ENCODE data around the gene DENND11. TPM values are rescaled to one million over a fixed set of nuclear protein-coding genes. Genes with fewer than 3 reads are reported as not detected.

The DENND11 gene
- polyA plus RNA-seq, 5 donors = 30.4 to 50.4 (median 40.0) TPM

DNA sequence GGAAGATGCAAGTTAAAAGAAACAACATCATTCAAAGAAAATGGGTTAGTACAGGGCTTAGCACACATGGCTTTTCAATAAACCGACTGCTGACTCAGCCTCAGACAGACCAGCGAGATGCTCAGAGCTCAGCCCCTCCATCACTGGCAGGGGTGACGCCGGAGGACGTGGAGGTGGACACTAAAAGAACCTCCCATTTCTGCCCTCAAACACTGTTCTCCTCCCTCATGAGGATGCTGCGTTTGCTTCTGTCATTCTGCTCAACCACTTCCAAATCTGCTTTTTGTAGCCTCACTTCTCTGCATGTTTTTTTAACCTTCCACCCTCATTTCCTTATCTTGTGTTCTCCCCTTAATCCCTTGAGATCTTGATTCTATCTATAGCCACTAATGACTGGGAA, 15.3 kb downstream of the DENND11 start:
- DNase-seq = no peak

DNA sequence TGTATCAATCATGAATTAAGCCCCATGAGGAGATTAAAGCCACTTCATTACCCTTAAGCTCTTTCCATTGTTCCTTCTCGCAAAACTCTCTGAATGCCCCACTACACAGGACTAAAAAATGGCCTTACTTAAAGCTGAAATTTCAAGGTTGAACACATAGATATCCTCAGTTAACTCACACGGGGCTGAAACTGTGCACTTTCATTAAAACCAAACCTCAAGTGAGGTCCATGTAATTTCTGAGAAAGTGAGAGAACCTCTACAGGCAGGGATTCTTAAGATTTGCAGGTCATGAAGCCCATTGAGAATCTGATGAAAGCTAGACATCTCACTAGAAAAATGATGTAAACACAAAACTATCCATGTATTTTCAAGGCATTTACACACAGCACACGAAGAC, 15.9 kb downstream of the DENND11 start:
- DNase-seq = no peak

DNA sequence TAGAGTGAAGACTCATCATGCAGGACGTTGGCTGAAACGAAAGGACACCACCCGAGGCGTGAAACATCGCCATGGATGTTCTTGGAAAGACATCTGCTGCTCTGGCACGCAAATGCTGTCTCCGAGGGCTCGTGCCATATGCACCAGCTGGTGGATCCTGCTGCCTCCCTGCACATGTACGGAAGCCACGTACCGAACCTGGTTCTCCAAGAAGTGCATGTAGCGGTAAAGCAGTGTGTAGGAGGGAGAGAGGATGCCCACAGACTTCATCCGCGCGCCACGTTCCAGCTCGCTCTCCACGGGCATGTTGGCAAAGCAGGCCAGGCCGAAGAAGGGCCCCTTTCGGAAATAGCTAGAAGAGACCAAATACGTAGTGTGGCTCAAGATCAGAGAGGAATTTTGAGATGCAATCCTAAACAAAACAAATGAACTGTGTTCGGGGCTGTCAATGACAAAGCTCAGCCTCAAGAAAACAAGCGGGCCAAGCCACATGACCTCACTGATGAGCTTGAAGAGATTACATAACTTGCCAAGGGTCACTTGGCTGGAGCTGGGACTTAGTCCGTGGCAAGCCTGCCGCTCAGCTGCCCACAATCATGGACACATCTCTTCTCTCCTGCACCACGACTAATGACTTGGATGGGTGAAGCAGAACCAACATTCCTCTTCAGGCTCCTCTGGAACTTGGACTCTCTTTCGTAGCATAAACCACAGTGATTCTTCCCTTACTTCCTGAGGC, 16.5 kb downstream of the DENND11 start:
- peak; percentile 91 for DNase-seq

DNA sequence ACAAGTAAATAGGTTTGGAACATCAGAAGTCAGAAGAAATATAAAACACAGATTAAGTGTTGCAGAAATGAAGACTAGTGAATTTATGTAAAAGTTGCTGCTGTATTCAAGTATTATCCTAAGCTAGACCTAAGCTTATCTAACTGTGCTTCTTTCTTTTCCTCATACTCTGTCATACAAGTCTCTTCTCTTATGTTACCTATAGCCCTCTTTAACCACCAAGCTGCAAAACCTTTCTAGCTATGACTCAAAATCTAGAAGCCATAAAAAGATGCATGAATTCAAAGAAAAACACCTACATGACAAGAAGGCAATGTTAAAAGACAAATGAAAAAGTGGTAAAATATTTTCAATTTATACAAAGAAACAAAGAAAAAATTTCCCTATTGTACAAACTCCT, 23.0 kb downstream of the DENND11 start:
- no peak for DNase-seq

DNA sequence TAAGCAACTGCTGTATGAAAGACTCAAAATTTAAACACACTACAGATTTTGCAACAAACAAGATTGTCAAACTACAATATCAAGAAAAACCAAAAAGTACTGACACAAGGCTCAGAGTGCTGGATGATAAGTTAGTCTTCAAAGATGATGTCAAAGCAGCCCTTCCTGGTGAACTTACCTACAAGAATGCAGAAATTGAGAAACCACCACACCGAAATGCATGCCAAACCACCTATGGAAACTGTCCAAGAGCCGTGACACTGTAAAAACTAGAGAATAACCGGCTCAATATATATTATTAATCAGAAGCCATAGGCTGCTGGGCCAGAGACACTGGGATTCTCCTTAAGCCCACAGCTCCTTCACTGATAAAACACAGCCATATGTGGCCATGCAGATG, 25.3 kb downstream of the DENND11 start:
- no peak for DNase-seq

DNA sequence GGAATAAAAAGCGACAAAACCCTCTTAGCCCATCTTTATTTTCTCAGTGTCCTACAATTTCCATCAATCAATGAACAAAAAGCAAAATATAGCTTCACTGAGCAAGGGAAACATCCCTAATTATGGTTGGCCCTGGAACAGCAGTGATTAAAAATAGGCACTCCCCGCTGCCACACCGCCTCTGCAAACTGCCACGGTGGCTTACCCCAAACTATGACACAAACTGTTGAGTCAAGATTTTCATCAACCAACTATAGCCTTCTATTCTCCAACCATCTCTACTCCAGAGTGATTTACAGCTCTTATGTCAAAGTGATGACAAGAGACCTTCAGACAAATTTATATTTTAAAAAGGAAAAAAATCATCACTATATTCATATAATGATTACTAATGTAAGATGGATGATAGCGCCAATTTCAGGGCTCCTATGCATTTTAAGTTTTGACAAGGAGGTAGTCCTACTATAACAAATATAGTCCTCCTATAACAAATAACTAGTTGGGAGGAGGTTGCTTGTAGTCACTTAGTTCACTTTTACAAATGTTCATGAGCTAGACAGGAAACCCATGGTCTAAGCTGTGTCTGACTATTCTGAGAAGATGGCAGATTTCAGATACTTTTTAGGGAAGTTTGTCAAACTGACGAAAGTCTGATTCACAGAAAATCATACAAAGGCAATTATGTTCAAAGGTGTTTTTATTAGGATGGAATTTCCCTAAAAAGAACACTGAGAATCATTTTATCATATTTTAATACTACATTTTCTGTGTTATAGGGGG, 26.3 kb downstream of the DENND11 start:
- DNase-seq = no peak

DNA sequence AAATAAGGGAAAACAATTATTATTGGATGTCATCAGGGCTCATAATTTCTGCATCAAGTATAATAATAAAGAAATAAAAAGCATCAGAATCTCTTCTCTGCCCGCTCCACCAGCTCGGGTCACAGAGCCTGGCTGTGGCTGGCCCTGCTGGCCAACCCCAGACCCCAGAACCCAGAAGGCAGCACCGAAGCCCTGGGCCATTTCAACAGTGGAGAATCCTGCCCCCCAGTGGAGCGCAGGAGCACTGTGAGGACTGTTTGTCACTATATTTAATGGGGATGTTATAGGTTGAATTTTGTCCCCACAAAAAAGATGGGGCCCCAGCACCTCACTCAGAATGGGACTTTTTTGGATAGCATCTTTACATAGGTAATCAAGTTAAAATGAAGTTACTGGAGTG, 27.3 kb downstream of the DENND11 start:
- no peak for DNase-seq

DNA sequence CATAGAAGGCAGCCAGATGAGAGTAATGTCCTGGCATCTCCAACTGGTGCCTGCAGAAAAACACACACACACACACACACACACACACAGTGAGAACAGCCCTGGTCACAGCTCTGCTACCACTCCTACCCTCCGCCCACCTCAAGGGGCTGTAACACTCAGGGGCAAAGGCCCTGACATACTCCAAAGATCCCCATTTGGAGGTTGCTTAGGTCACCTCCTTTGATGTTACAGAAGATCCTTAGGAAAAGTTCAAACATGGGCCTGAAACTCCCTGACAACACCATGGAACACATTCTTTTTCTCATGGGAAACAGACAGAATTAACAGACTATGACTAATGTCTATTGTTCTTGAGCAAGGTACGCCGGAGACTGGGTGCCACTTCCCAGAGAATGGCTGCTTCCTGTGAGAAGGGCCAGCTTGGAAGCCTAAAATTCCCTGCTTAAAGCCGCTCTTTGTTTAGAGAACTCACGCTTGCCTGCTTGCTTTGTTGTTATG, 27.7 kb downstream of the DENND11 start:
- no peak for DNase-seq

DNA sequence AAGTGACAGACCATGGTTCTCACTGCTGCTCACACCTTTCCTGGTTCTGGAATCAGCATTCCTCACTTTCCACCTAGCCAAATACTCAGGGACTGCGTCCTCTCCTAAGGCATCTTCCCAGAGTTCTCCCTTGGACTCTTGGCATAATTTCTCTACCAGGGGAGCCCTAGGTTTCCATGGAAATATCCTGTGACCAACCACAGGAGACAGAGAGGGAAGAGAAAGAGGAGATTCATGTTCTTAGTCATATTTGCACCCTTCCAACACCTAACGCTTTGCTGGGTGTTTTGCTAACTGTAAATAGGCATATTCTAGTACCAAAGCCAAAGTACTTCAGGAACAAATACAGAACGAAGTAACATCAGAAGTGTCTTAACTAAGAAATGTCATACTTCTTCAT, 28.6 kb downstream of the DENND11 start:
- no peak for DNase-seq

DNA sequence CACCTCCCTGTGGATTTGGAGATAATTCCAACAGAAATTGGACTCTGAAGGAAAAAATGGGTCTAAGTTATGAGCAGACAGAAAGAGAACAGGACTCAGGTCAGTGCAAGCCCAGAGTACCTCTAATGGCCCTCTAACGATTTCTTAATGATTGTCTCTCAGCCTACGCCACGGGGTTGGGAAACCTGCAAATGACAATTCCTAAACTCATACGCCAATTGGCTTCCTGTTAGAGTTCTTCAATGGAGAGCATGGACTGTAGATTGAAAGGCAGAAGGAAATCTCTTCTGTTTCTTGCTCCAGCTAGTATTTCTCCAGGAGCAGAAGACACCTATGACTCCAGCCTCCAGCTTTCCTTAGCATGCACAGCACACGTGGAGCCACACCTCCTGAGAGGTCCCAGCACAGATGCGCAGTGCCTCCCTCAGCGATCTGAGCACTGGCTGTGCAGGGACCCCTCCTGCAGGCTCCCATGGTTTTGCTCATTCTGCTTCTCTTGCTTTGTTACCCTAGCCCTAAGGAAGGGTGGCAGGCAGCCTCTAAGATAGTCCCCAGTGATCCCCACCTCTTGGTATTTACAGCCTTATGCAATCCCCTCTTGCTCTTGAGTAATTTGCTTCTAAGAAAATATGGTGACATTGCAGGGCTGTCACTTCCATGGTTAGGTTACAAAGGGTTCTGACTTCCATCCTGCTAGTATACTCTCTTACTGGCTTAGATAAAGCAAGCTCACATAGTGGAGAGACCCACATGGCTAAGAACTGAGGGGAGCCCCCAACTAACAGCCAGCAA, 30.1 kb downstream of the DENND11 start:
- no peak for DNase-seq

DNA sequence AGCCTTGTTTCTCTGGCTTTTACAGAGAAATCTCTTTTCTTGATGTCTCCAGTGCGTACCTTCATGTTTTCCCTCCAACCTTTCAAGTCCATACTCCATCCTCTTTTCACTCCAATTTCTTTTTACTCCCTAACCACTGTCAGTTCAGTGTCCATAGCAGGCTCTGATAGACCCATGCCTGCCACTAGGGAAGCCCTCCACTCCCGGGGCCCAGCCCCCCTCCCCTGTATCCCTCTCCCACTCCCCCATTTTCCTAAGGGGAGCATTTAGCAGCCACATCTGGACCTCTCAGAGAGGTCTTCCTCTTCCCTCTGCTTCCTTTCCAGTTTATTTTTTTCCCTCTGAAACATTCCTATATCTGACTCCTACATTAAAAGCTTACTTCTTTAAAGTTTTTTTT, 33.1 kb downstream of the DENND11 start:
- DNase-seq = no peak

DNA sequence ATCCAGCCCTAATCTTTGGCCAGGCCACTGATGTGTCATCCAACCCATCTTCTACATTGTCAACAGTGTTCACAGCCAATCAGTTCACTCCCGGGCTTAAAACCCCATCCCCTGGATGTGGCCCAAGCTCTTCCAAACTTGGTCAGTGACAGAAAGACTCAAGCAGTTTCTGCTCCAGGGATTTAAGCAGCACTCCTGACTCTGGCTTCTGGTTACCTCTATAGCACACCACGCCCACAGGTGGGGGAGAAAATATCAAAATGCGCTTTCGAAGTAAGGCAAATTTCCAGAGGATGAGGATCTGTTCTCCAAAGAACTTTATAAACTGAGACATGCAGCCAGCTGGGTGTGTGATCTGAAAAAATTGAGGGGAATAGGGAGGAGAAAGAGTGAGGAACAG, 35.9 kb downstream of the DENND11 start:
- no peak for DNase-seq

DNA sequence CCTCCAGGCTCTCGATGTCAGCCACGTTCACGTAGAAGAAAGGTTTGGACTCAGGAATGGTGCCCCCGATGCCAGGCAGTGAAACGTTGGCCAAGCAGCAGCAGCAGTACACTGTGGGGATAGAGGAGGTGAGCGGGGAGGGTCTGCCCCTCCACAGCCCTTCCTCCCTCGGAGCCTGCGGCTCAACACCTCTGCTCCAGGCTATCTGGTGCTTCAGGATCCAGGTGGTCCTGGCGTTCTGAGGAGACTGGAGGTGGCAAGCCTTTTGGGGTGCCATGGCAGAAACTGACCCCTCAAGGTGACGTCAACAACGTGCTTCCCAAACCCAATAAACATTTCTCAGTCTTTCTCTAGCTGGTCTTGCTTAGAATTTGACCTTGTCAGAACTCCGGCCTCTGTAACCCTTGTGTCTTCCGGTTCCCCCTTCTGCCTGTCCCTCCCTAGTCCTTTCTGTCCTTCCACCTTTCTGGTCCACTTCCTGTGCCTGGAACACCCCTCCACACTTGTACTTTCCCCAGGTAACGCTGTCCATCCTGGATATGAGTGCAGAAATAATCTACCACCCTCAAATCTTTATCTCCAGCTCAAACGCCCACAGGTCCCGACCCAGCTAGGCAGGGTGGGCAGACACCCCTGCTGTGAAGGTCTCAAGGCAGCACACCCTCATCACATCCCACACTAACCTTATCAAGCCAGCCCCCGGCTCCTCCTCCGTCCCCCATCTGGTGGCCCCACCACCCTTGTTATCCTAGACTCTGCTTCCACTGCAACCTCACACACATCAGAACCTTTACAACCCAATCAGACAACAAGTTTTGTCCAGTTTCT, 36.5 kb downstream of the DENND11 start:
- no peak for DNase-seq

DNA sequence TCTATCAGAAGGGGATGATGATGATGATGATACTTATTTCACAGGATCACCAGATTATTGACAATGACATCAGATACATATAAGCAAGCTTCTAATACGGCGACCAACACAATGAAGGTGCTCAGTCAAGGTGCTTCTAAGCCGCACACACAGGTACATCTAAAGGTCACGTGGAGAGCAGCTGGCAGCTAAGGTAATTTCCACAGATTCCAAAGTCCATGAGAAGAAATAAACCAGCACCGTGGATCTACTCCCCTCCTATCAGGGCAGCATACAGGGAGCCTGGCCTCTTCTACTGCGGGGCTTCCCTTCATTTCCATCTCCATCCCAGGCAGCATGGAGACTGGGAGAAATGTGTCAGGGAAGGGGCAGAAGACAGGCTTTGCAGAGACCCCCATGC, 37.5 kb downstream of the DENND11 start:
- no peak for DNase-seq

DNA sequence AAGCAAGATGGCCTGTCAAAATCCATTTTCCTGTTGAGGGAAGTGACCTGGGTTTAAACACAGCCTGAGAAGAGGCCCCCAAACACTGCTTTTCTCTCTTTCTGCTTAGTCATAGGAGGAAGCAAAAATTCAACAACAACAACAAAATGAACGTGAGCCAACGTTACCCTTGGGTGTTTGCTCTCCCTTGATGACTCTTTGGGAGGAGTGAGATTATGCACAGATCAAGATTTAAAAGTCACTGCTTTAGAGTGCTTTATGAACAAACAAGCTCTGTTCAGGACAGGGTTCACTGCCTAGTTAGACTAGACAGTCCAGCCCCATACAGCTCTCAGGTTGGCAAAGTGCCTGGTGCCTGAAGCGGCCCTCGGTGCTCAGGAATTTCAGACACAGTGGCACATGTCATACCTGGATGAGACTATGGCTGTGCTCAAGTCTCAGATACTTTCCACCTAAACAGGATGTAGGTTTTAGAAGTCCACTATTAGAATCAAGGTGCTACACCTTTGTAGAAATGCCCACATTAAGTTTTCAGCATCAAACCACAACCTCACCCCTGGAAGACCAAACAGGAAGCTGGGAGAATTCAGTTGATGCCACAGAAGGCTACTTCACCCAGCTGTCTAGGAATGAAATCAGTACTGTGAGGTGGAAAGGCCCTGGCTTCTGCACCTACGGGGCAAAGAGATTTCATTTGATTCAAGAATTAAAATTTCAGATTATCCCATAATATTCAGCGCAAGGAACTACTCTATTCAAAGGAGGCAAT, 38.7 kb downstream of the DENND11 start:
- DNase-seq = no peak

DNA sequence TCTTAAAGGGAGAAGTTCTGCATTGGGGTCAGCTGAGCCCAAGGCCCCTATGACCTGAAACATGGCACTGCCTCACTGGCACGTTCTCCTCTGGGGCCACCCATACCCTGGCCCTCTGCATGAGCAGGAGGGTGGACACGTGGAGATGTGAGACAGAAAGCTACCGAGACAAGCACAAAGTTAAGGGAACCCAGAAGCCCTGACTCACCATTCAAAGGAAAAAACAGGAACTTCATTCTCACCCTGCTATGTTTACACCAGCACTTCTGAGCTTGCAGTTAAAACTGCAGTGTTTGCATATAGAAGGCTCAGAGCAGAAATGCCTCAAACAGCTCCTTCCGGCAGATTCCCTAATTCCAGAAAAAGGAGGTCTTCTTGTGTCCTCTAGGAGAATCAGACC, 41.7 kb downstream of the DENND11 start:
- DNase-seq = no peak

DNA sequence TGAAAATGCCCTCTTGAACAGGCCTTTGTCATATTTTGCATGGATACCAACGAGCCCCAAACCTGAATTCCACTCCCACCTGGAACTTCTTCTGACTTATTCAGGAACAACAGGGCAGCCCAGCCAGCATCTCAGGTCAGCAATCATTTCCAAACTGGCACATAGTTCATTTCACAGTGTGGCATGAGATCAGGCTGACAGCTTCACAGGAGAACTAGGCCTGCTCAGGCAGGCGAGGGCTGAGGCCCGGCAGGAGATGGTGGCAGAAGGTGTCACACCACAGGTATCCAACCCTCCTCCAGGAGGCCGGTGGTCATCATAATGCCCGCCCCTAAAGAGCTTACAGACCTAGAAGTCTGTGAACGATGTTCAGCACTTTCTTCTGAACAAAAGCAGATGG, 42.5 kb downstream of the DENND11 start:
- DNase-seq = no peak

DNA sequence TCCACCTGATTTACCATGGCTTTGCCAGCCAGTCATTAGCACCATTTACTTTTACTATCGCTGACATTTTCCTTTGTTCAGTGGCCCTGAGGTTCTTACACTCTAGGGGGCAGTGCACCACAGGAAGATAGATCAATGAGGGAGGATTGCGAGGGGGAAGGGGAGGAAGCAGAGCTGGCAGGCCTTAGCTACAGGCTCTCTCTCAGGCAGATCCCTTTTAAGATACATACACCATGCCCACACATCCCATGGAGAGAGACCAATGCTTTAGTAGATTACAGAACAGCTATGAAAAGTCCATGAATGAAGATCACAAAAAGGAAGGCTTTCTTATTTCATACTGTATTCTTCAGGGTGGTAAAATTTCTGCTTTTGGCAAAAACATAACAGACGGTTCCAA, 47.4 kb downstream of the DENND11 start:
- DNase-seq = peak; percentile 58 to 76

DNA sequence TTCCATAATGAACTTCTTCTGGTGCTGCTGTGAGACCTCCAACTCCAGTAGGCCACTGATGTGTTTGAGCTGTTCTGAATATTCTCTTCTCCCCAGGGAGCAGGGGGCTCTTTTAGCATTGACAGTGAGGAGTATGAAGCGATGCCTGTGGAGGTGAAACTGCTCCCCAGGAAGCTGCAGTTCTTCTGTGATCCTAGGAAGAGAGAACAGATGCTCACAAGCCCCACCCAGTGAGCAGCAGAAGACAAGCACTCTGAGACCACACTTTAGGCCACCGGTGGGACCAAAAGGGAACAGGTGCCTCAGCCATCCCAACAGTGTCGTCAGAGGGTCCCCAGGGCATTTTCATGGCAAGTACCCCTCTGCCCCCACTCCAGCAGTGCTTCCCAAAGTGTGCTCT, 49.3 kb downstream of the DENND11 start:
- DNase-seq = no peak

All from right lung (tissue), 5 donors.